ENCODE results near the gene HDAC5.

HDAC5 gene

GRCh38 chr17:44029736-44030135 lies 93.7 kb downstream of the HDAC5 start:
- FAIRE-seq (no peak), DNase-seq (ENCODE audit: insufficient read length, low spot score) (no peak)
- TF ChIP-seq, protein P1, sequence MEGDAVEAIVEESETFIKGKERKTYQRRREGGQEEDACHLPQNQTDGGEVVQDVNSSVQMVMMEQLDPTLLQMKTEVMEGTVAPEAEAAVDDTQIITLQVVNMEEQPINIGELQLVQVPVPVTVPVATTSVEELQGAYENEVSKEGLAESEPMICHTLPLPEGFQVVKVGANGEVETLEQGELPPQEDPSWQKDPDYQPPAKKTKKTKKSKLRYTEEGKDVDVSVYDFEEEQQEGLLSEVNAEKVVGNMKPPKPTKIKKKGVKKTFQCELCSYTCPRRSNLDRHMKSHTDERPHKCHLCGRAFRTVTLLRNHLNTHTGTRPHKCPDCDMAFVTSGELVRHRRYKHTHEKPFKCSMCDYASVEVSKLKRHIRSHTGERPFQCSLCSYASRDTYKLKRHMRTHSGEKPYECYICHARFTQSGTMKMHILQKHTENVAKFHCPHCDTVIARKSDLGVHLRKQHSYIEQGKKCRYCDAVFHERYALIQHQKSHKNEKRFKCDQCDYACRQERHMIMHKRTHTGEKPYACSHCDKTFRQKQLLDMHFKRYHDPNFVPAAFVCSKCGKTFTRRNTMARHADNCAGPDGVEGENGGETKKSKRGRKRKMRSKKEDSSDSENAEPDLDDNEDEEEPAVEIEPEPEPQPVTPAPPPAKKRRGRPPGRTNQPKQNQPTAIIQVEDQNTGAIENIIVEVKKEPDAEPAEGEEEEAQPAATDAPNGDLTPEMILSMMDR (IDR thresholded peaks at IDR 0.05; ENCODE audit: insufficient read depth, missing control alignments): no peak

All from D721Med (cell line).